ENCODE results near the gene CDIPT. TPM values are rescaled to one million over a fixed set of nuclear protein-coding genes. Genes with fewer than 3 reads are reported as not detected.
"Not testable (repeated sequence)": the region's sequence is repeated elsewhere in the genome, so short reads cannot be mapped to it uniquely, and the experiment has no call there.

Gene CDIPT
- total RNA-seq, 1 donor from 2014 or later: 65.8 TPM

- ATAC-seq (no peak), DNase-seq (no peak)
- intact Hi-C loops (cut with micrococcal nuclease): no loop called here
Observed at GRCh38 chr16:29841631-29842030, 21.4 kb downstream of the CDIPT start.

- DNase-seq (no peak), ATAC-seq (no peak)
- intact Hi-C loops (cut with micrococcal nuclease): no loop called here
Observed at GRCh38 chr16:29840240-29840639, 22.8 kb downstream of the CDIPT start.

GRCh38 chr16:29839822-29840221, 23.2 kb downstream of the CDIPT start:
- intact Hi-C loops (cut with micrococcal nuclease): no loop called here
- ATAC-seq (peak; percentile 74), DNase-seq (no peak)

GRCh38 chr16:29837841-29838240, 25.2 kb downstream of the CDIPT start:
- DNase-seq (no peak), ATAC-seq (no peak)
- intact Hi-C loops (cut with micrococcal nuclease): no loop called here

- DNase-seq: no peak
- intact Hi-C loops (cut with micrococcal nuclease): no loop called here
- no peak for ATAC-seq
Observed at GRCh38 chr16:29836623-29837022, 26.4 kb downstream of the CDIPT start.

- no peak for DNase-seq
- ATAC-seq: no peak
- intact Hi-C loops (cut with micrococcal nuclease): no loop called here
Observed at GRCh38 chr16:29835926-29836325, 27.1 kb downstream of the CDIPT start.

GRCh38 chr16:29834079-29834478, 28.9 kb downstream of the CDIPT start:
- ATAC-seq: no peak
- intact Hi-C loops (cut with micrococcal nuclease): no loop called here

GRCh38 chr16:29833219-29833618, 29.8 kb downstream of the CDIPT start:
- intact Hi-C loops (cut with micrococcal nuclease); ATAC-seq; DNase-seq: not testable (repeated sequence)

More at GRCh38 chr16:29834079-29834478, 28.9 kb downstream of the CDIPT start:
- no peak for DNase-seq

- DNase-seq (peak; percentile 73), ATAC-seq (peak; percentile 90)
- intact Hi-C loops (cut with micrococcal nuclease): no loop called here
Observed at GRCh38 chr16:29831490-29831889, 31.5 kb downstream of the CDIPT start.

GRCh38 chr16:29830774-29831173, 32.3 kb downstream of the CDIPT start:
- DNase-seq (no peak), ATAC-seq (no peak)
- intact Hi-C loops (cut with micrococcal nuclease): no loop called here

GRCh38 chr16:29826342-29826695, 36.7 kb downstream of the CDIPT start:
- ATAC-seq: no peak

GRCh38 chr16:29825145-29826044, 37.6 kb downstream of the CDIPT start:
- DNase-seq (peak; percentile 75), ATAC-seq (peak; percentile 80)
- intact Hi-C loops (cut with micrococcal nuclease): no loop called here

More at GRCh38 chr16:29826342-29826695, 36.7 kb downstream of the CDIPT start:
- DNase-seq: no peak
- intact Hi-C loops (cut with micrococcal nuclease): no loop called here

- ATAC-seq (peak; percentile 46), DNase-seq (no peak)
- intact Hi-C loops (cut with micrococcal nuclease): no loop called here
Observed at GRCh38 chr16:29824589-29825144, 38.4 kb downstream of the CDIPT start.

- intact Hi-C loops (cut with micrococcal nuclease): no loop called here
- ATAC-seq (no peak), DNase-seq (no peak)
Observed at GRCh38 chr16:29821643-29822115, 41.3 kb downstream of the CDIPT start.

GRCh38 chr16:29820730-29821642, 42.0 kb downstream of the CDIPT start:
- intact Hi-C loops (cut with micrococcal nuclease): no loop called here
- ATAC-seq (peak; percentile 3), DNase-seq (peak; percentile 58)

GRCh38 chr16:29820271-29820701, 42.7 kb downstream of the CDIPT start, which contains the start of gene MVP:
TSS of gene MVP (plus strand) at chr16:29820462. CDS start at chr16:29830550, 10,088 bp downstream.
- ATAC-seq: peak; percentile 38
- intact Hi-C loops (cut with micrococcal nuclease): no loop called here
- DNase-seq: peak; percentile 79

GRCh38 chr16:29819506-29819905, 43.5 kb downstream of the CDIPT start:
- ATAC-seq (no peak), DNase-seq (no peak)
- intact Hi-C loops (cut with micrococcal nuclease): no loop called here

GRCh38 chr16:29818082-29818481, 44.9 kb downstream of the CDIPT start:
- DNase-seq: no peak
- ATAC-seq: no peak
- intact Hi-C loops (cut with micrococcal nuclease): no loop called here

- ATAC-seq: peak; percentile 53
- intact Hi-C loops (cut with micrococcal nuclease): no loop called here
- DNase-seq: peak; percentile 80
Observed at GRCh38 chr16:29816694-29817441, 46.2 kb downstream of the CDIPT start.
